K562 (cell line): ENCODE measurements around the gene KNSTRN. TPM values are rescaled to one million over a fixed set of nuclear protein-coding genes. Genes with fewer than 3 reads are reported as not detected.

Experiments used
- ELF2 ChIP-seq: fragments of 250-450 bp; sonication (Bioruptor Pico); IDR thresholded peaks from 2 replicates; pipeline ENCODE4 v1.5.0; 2021; ENCODE audit warnings: mild to moderate bottlenecking
- JUNB ChIP-seq: fragments of 450-650 bp; formaldehyde crosslinking; conservative IDR thresholded peaks from 2 replicates; pipeline ENCODE4 v1.4.0; 2020; ENCODE audit warnings: mild to moderate bottlenecking
- KDM5B ChIP-seq: fragments of 200-600 bp; sonication (generic); IDR thresholded peaks from 2 replicates; pipeline ENCODE4 v1.6.1; 2012; ENCODE audit warnings: low read depth, mild to moderate bottlenecking, moderate library complexity, low read length, control low read depth, inconsistent platforms; ENCODE audit not compliant: insufficient replicate concordance
- LCOR ChIP-seq: sonication (generic); formaldehyde crosslinking; IDR thresholded peaks from 2 replicates; pipeline ENCODE4 v1.8.0; 2022; ENCODE audit warnings: mild to moderate bottlenecking, missing genetic modification reagents
- NFE2L1 ChIP-seq: fragments of 450-650 bp; IDR thresholded peaks from 2 replicates; pipeline ENCODE4 v1.6.1; 2016; ENCODE audit warnings: missing genetic modification characterization, low read depth, mild to moderate bottlenecking, missing compliant biosample characterization, moderate library complexity, borderline replicate concordance
- NONO ChIP-seq, 2 experiments: fragments of 200-400 bp in 1 of 2; fragments of 450-650 bp in 1 of 2; formaldehyde crosslinking in 1 of 2; IDR thresholded peaks; 2 replicates each; pipeline ENCODE4 v1.6.1; 2017; ENCODE audit warnings: low read depth in 2 of 2, mild to moderate bottlenecking in 2 of 2, moderate library complexity in 2 of 2, low read length in 1 of 2
- NR4A1 ChIP-seq, 2 experiments: fragments of 250-450 bp in 1 of 2; fragments of 450-650 bp in 1 of 2; sonication (Bioruptor Pico) in 1 of 2; IDR thresholded peaks; 2 replicates each; pipeline versions ENCODE4 v1.4.0 to v1.6.1; 2016 to 2020; ENCODE audit warnings: mild to moderate bottlenecking in 2 of 2, missing compliant biosample characterization in 1 of 2, missing genetic modification characterization in 1 of 2, moderate library complexity in 1 of 2
- PHB ChIP-seq: fragments of 250-450 bp; sonication (Bioruptor Pico); IDR thresholded peaks from 2 replicates; pipeline ENCODE4 v1.5.0; 2021
- POLR2A ChIP-seq: fragments of 450-650 bp; conservative IDR thresholded peaks from 2 replicates; pipeline ENCODE4 v1.6.1; 2016
- SOX6 ChIP-seq: fragments of 450-650 bp; IDR thresholded peaks from 2 replicates; pipeline ENCODE4 v1.6.1; 2014; ENCODE audit warnings: mild to moderate bottlenecking
- ZNF584 ChIP-seq: fragments of 200-800 bp; sonication (Bioruptor generic); IDR thresholded peaks from 2 replicates; pipeline ENCODE4 v1.6.1; 2016; ENCODE audit warnings: low read depth, mild to moderate bottlenecking, missing genetic modification characterization, missing compliant biosample characterization
- ZNF586 ChIP-seq: fragments of 450-650 bp; formaldehyde crosslinking; conservative IDR thresholded peaks from 2 replicates; pipeline ENCODE4 v1.4.0; 2020; ENCODE audit warnings: mild to moderate bottlenecking, moderate library complexity
- polyA plus RNA-seq, 8 experiments: library from polyadenylated mRNA; depleted of rRNA in 4 of 8; stranded (reverse) in 5 of 8; unstranded in 3 of 8; fragments of >200 nt; fragmentation: Nextera tagmentation in 2 of 8; fragmentation: Illumina TruSeq in 1 of 8; extraction: Ambion mirVana in 2 of 8; extraction: Trizol in 1 of 8; gene quantifications; 2 replicates each; pipeline versions ENCODE4 v1.2.1 to v1.2.3, GENCODE V29; 2011 to 2014; ENCODE audit warnings: inconsistent platforms in 1 of 8, missing spikeins in 1 of 8
- total RNA-seq, 7 experiments: library from RNA; depleted of rRNA in 6 of 7; stranded (reverse); fragments of >200 nt in 6 of 7; fragmentation: Illumina TruSeq in 2 of 7; extraction: Trizol in 2 of 7; gene quantifications; 2 replicates each; pipeline versions ENCODE4 v1.2.1 to v1.2.3, GENCODE V29; 2011 to 2021; ENCODE audit warnings: low replicate concordance in 1 of 7
- TF ChIP-seq, protein P1 (sequence below): fragments of 250-450 bp; sonication (Bioruptor Pico); IDR thresholded peaks from 2 replicates; pipeline ENCODE4 v1.9.0; 2021; ENCODE audit warnings: mild to moderate bottlenecking
- TF ChIP-seq, protein P2 (sequence below): fragments of 250-450 bp; sonication (Bioruptor Pico); IDR thresholded peaks from 2 replicates; pipeline ENCODE4 v1.4.0; 2020; ENCODE audit warnings: mild to moderate bottlenecking
- TF ChIP-seq, protein P3 (sequence below), 2 experiments: fragments of 450-650 bp; IDR thresholded peaks; 2 replicates each; pipeline ENCODE4 v1.6.1; 2016; ENCODE audit warnings: mild to moderate bottlenecking in 2 of 2, borderline replicate concordance in 1 of 2, low read depth in 1 of 2, moderate library complexity in 1 of 2

Gene KNSTRN
- total and polyA plus RNA-seq, 9 of the 15 experiments (the other 6 are each of a cell fraction or from before 2014, with no cell fraction given), result 48.7 to 88.2 (median 66.3) TPM

DNA sequence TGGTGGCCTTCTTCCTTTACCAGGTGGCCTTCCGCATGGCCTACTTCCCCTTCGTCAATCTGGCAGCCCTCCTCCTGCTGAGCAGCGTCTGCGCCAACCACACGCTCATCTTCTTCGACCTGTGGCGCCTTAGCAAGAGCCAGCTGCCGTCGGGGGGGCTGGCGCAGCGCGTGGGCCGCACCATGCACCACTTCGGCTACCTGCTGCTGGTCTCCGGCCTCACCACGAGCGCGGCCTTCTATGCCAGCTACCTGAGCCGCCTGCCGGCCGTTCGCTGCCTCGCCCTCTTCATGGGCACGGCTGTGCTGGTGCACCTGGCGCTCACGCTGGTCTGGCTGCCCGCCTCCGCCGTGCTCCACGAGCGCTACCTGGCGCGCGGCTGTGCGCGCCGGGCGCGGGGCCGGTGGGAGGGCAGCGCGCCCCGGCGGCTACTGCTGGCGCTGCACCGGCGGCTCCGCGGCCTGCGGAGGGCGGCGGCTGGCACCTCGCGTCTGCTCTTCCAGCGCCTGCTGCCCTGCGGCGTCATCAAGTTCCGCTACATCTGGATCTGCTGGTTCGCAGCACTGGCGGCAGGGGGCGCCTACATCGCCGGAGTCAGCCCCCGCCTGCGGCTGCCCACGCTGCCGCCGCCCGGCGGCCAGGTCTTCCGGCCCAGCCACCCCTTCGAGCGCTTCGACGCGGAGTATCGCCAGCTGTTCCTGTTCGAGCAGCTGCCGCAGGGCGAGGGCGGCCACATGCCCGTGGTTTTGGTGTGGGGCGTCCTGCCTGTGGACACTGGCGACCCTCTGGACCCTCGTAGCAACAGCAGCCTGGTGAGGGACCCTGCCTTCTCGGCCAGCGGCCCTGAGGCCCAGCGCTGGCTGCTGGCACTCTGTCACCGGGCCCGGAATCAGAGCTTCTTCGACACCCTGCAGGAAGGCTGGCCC is 14.6 kb upstream of the KNSTRN start (continued):
- TF ChIP-seq NONO (IDR thresholded peaks at IDR 0.05; ENCODE audit: low read depth in 2 of 2, low read length in 1 of 2) (peak in 1 of 2 experiments; percentile 76; a peak in 1 of 4 replicates), ZNF586 (CRISPR knock-in tag) (no peak), POLR2A (no peak), ZNF584 (no peak), ELF2 (CRISPR knock-in tag) (no peak), LCOR (CRISPR knock-in tag) (peak; percentile 93), NFE2L1 (no peak), PHB (no peak), KDM5B (no peak), NR4A1 (CRISPR knock-in tag; IDR thresholded peaks at IDR 0.05) (no peak), NR4A1 (tag; IDR thresholded peaks at IDR 0.05) (no peak), SOX6 (0 out of 2 replicates have a peak, but pooled peaks have one; percentile 28), JUNB (CRISPR knock-in tag) (no peak)
- TF ChIP-seq, protein P1, sequence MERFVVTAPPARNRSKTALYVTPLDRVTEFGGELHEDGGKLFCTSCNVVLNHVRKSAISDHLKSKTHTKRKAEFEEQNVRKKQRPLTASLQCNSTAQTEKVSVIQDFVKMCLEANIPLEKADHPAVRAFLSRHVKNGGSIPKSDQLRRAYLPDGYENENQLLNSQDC (CRISPR knock-in tag), result no peak
- TF ChIP-seq, protein P2, sequence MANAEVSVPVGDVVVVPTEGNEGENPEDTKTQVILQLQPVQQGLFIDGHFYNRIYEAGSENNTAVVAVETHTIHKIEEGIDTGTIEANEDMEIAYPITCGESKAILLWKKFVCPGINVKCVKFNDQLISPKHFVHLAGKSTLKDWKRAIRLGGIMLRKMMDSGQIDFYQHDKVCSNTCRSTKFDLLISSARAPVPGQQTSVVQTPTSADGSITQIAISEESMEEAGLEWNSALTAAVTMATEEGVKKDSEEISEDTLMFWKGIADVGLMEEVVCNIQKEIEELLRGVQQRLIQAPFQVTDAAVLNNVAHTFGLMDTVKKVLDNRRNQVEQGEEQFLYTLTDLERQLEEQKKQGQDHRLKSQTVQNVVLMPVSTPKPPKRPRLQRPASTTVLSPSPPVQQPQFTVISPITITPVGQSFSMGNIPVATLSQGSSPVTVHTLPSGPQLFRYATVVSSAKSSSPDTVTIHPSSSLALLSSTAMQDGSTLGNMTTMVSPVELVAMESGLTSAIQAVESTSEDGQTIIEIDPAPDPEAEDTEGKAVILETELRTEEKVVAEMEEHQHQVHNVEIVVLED (CRISPR knock-in tag), result no peak
- TF ChIP-seq, protein P3, sequence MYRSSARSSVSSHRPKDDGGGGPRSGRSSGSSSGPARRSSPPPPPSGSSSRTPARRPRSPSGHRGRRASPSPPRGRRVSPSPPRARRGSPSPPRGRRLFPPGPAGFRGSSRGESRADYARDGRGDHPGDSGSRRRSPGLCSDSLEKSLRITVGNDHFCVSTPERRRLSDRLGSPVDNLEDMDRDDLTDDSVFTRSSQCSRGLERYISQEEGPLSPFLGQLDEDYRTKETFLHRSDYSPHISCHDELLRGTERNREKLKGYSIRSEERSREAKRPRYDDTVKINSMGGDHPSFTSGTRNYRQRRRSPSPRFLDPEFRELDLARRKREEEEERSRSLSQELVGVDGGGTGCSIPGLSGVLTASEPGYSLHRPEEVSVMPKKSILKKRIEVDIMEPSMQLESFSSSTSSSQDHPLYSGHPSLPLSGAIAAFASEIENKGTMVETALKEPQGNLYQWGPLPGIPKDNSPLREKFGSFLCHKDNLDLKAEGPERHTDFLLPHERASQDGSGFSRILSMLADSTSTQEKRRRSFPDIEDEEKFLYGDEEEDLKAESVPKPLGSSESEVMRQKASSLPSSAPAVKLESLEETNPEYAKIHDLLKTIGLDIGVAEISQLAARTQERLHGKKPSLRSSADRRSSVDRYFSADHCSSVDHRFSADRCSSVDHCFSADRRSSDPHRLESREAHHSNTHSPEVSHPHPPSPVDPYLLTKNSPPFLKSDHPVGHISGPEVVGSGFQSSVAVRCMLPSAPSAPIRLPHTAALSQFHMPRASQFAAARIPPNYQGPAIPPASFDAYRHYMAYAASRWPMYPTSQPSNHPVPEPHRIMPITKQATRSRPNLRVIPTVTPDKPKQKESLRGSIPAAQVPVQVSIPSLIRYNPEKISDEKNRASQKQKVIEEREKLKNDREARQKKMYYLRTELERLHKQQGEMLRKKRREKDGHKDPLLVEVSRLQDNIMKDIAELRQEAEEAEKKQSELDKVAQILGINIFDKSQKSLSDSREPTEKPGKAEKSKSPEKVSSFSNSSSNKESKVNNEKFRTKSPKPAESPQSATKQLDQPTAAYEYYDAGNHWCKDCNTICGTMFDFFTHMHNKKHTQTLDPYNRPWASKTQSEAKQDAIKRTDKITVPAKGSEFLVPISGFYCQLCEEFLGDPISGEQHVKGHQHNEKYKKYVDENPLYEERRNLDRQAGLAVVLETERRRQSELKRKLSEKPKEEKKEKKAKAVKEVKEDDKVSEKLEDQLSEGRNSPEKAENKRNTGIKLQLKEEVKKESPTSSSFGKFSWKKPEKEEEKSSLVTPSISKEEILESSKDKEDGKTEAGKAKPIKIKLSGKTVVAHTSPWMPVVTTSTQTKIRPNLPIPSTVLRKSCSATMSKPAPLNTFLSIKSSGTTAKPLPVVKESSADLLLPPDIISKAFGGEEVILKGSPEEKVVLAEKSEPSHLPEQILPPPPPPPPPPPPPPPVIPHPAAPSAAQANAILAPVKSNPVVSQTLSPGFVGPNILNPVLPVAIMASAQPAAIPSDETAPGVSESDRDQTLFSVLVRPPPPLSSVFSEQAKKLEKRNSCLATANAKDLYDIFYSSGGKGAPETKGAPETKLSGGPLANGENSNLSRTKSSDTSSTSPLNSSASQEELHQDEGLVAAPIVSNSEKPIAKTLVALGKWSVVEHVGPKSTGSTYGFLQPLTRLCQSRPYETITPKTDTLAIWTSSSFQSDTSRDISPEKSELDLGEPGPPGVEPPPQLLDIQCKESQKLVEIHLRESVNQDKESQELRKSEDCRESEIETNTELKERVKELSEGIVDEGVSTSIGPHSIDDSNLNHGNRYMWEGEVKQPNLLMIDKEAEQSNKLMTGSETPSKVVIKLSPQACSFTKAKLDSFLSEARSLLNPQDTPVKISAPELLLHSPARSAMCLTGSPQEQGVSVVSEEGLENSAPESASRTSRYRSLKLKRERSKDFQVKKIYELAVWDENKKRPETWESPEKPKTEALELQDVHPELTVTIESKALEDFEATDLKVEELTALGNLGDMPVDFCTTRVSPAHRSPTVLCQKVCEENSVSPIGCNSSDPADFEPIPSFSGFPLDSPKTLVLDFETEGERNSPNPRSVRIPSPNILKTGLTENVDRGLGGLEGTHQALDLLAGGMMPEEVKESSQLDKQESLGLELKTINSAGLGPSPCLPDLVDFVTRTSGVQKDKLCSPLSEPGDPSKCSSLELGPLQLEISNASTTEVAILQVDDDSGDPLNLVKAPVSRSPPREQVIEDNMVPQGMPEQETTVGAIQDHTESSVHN (IDR thresholded peaks at IDR 0.05; ENCODE audit: borderline replicate concordance in 1 of 2, low read depth in 1 of 2), result no peak
